HepG2 (cell line): ENCODE data around the gene IMMT. TPM values are rescaled to one million over a fixed set of nuclear protein-coding genes. Genes with fewer than 3 reads are reported as not detected.

Experiments
- CBX1 ChIP-seq: IDR thresholded peaks from one replicate; pipeline ENCODE4 v1.6.1; 2016; ENCODE audit warnings: antibody characterized with exemption, low read depth
- GPBP1L1 ChIP-seq: sonication (generic); formaldehyde crosslinking; IDR thresholded peaks from 2 replicates; pipeline ENCODE4 v1.5.0; 2020; ENCODE audit warnings: mild to moderate bottlenecking, missing genetic modification reagents
- MED1 ChIP-seq: sonication (generic); formaldehyde crosslinking; IDR thresholded peaks from 2 replicates; pipeline ENCODE4 v1.4.0; 2020; ENCODE audit warnings: missing genetic modification reagents
- ZBTB40 ChIP-seq, 2 experiments: fragments of 450-650 bp in 1 of 2; sonication (generic) in 1 of 2; formaldehyde crosslinking in 1 of 2; IDR thresholded peaks; 2 replicates each; pipeline versions ENCODE4 v1.6.1 to v1.8.0; 2016 to 2022; ENCODE audit warnings: antibody characterized with exemption in 1 of 2, mild to moderate bottlenecking in 1 of 2, missing genetic modification reagents in 1 of 2
- ZNF337 ChIP-seq: sonication (generic); formaldehyde crosslinking; IDR thresholded peaks from 2 replicates; pipeline ENCODE4 v1.5.1; 2020; ENCODE audit warnings: missing genetic modification reagents, low read depth, mild to moderate bottlenecking, borderline replicate concordance
- polyA plus RNA-seq, 8 experiments: library from polyadenylated mRNA; depleted of rRNA in 3 of 8; stranded (reverse) in 7 of 8; unstranded in 1 of 8; fragments of >200 nt; fragmentation: Illumina TruSeq in 4 of 8; extraction: Trizol in 4 of 8; gene quantifications; 2 replicates each; pipeline versions ENCODE4 v1.2.1 to v1.2.3, GENCODE V29; 2011 to 2016; ENCODE audit warnings: low read depth in 4 of 8, missing spikeins in 1 of 8, mixed read lengths in 1 of 8; ENCODE audit not compliant: insufficient read depth in 1 of 8
- total RNA-seq, 5 experiments: library from RNA; depleted of rRNA; stranded (reverse); fragments of >200 nt; fragmentation: Illumina TruSeq; extraction: Trizol; gene quantifications; 2 replicates each; pipeline ENCODE4 v1.2.3, GENCODE V29; 2016; ENCODE audit warnings: low read depth in 1 of 5

Gene IMMT
- total and polyA plus RNA-seq, 2 of the 13 experiments (the other 11 are each of a cell fraction or from before 2014, with no cell fraction given), result 63.5 to 119 TPM

- TF ChIP-seq ZBTB40 (IDR thresholded peaks at IDR 0.05) (no peak), ZBTB40 (CRISPR knock-in tag; IDR thresholded peaks at IDR 0.05) (no peak), MED1 (CRISPR knock-in tag) (no peak), ZNF337 (CRISPR knock-in tag) (no peak), CBX1 (no peak), GPBP1L1 (CRISPR knock-in tag) (no peak)
Measured at GRCh38 chr2:86174445-86174844, 20.8 kb downstream of the IMMT start (continued).
